Liver (tissue), 9 donors: ENCODE measurements around the gene COG7. TPM values are rescaled to one million over a fixed set of nuclear protein-coding genes. Genes with fewer than 3 reads are reported as not detected.

ENCODE experiments used
- DNase-seq: peaks from one replicate; pipeline ENCODE4 v3.0.0-alpha.2; 2017; ENCODE audit warnings: low spot score
- H3K27ac ChIP-seq, 2 donors: one replicate each; pipeline ENCODE4 v1.7.0; 2013; ENCODE audit warnings: inconsistent platforms in 2 of 2, low read length in 2 of 2, control low read depth in 1 of 2, low read depth in 1 of 2, mild to moderate bottlenecking in 1 of 2
- H3K27me3 ChIP-seq, 4 donors: one replicate each; pipeline versions ENCODE4 v1.6.1 to v1.7.0; 2013; ENCODE audit warnings: low read length in 3 of 4, inconsistent platforms in 1 of 4, mild to moderate bottlenecking in 1 of 4, moderate library complexity in 1 of 4; ENCODE audit not compliant: control insufficient read depth in 4 of 4, insufficient read depth in 4 of 4
- H3K36me3 ChIP-seq, 4 donors: one replicate each; pipeline versions ENCODE4 v1.6.1 to v1.7.0; 2013; ENCODE audit warnings: low read length in 3 of 4, mild to moderate bottlenecking in 3 of 4, low read depth in 1 of 4, moderate library complexity in 1 of 4; ENCODE audit not compliant: control insufficient read depth in 4 of 4, insufficient read depth in 3 of 4
- H3K4me1 ChIP-seq, 4 donors: one replicate each; pipeline versions ENCODE4 v1.6.1 to v1.7.0; 2013; ENCODE audit warnings: low read length in 3 of 4, mild to moderate bottlenecking in 3 of 4, moderate library complexity in 1 of 4; ENCODE audit not compliant: control insufficient read depth in 4 of 4, insufficient read depth in 4 of 4
- H3K4me3 ChIP-seq, 3 donors: one replicate each; pipeline versions ENCODE4 v1.6.1 to v1.7.0; 2013; ENCODE audit warnings: low read length in 3 of 3, control low read depth in 1 of 3, low read depth in 1 of 3, mild to moderate bottlenecking in 1 of 3
- H3K9ac ChIP-seq, 2 donors: one replicate each; pipeline ENCODE4 v1.7.0; 2013; ENCODE audit warnings: low read length in 2 of 2, mild to moderate bottlenecking in 2 of 2, moderate library complexity in 2 of 2, control low read depth in 1 of 2, low read depth in 1 of 2
- H3K9me3 ChIP-seq, 4 donors: one replicate each; pipeline versions ENCODE4 v1.6.1 to v1.7.0; 2013; ENCODE audit warnings: low read length in 3 of 4; ENCODE audit not compliant: control insufficient read depth in 4 of 4
- EGR1 ChIP-seq, 2 donors: IDR thresholded peaks; 2 replicates each; pipeline ENCODE4 v1.6.1; 2016 to 2018; ENCODE audit warnings: antibody characterized with exemption in 2 of 2, low read depth in 2 of 2
- FOXA2 ChIP-seq: IDR thresholded peaks from 2 replicates; pipeline ENCODE4 v1.6.1; 2016; ENCODE audit warnings: antibody characterized with exemption
- GABPA ChIP-seq, 2 donors: IDR thresholded peaks in 1 of 2; conservative IDR thresholded peaks in 1 of 2; 2 replicates each; pipeline ENCODE4 v1.6.1; 2016; ENCODE audit warnings: antibody characterized with exemption in 2 of 2, mild to moderate bottlenecking in 1 of 2, moderate library complexity in 1 of 2
- HNF4A ChIP-seq, 2 donors: conservative IDR thresholded peaks; 2 replicates each; pipeline ENCODE4 v1.6.1; 2016; ENCODE audit warnings: antibody characterized with exemption in 2 of 2, mild to moderate bottlenecking in 2 of 2
- HNF4G ChIP-seq: IDR thresholded peaks from 2 replicates; pipeline ENCODE4 v1.6.1; 2016; ENCODE audit warnings: antibody characterized with exemption
- JUND ChIP-seq, 2 donors: IDR thresholded peaks; 2 replicates each; pipeline ENCODE4 v1.6.1; 2016; ENCODE audit warnings: antibody characterized with exemption in 2 of 2
- NR2F2 ChIP-seq: IDR thresholded peaks from 2 replicates; pipeline ENCODE4 v1.6.1; 2016; ENCODE audit warnings: antibody characterized with exemption
- RAD21 ChIP-seq, 2 donors: IDR thresholded peaks; 2 replicates each; pipeline ENCODE4 v1.6.1; 2016; ENCODE audit warnings: antibody characterized with exemption in 2 of 2, mild to moderate bottlenecking in 2 of 2
- RXRA ChIP-seq, 2 donors: IDR thresholded peaks; 2 replicates each; pipeline ENCODE4 v1.6.1; 2017 to 2018; ENCODE audit warnings: antibody characterized with exemption in 2 of 2, mild to moderate bottlenecking in 1 of 2
- SP1 ChIP-seq: IDR thresholded peaks from 2 replicates; pipeline ENCODE4 v1.6.1; 2018; ENCODE audit warnings: antibody characterized with exemption, mild to moderate bottlenecking
- TAF1 ChIP-seq: conservative IDR thresholded peaks from 2 replicates; pipeline ENCODE4 v1.6.1; 2016; ENCODE audit warnings: antibody characterized with exemption, mild to moderate bottlenecking
- YY1 ChIP-seq: IDR thresholded peaks from 2 replicates; pipeline ENCODE4 v1.6.1; 2016; ENCODE audit warnings: antibody characterized with exemption, mild to moderate bottlenecking
- WGBS: extraction: QIAGEN DNeasy Blood & Tissue Kit; methylation state at CpG from one replicate; pipeline ENCODE4 v1.1.7; 2013; 5-methylcytosine and 5-hydroxymethylcytosine counted together
- polyA plus RNA-seq, 2 donors: library from polyadenylated mRNA; stranded (reverse) in 1 of 2; unstranded in 1 of 2; fragments of 200-250 nt in 1 of 2; fragments of >200 nt in 1 of 2; fragmentation: Nextera tagmentation in 1 of 2; extraction: Ambion mirVana in 1 of 2; gene quantifications; one replicate each; pipeline versions ENCODE4 v1.2.1 to v1.2.3, GENCODE V29; 2013 to 2015
- total RNA-seq, 2 donors: library from RNA; depleted of rRNA; stranded (reverse); fragments of >200 nt; gene quantifications; one replicate each; pipeline ENCODE4 v1.2.3, GENCODE V29; 2014
- TF ChIP-seq, protein P1 (sequence below): IDR thresholded peaks from 2 replicates; pipeline ENCODE4 v1.6.1; 2016; ENCODE audit warnings: antibody characterized with exemption
- TF ChIP-seq, protein P2 (sequence below): fragments of 150-350 bp; IDR thresholded peaks from 2 replicates; pipeline ENCODE4 v1.5.1; 2017; ENCODE audit warnings: improper control_type of control experiment, low read depth, low read length; ENCODE audit not compliant: missing input control
- TF ChIP-seq, protein P3 (sequence below): IDR thresholded peaks from 2 replicates; pipeline ENCODE4 v1.6.1; 2016; ENCODE audit warnings: antibody characterized with exemption
- TF ChIP-seq, protein P4 (sequence below): IDR thresholded peaks from 2 replicates; pipeline ENCODE4 v1.6.1; 2016; ENCODE audit warnings: antibody characterized with exemption, mild to moderate bottlenecking
- TF ChIP-seq, protein P5 (sequence below): IDR thresholded peaks from 2 replicates; pipeline ENCODE4 v1.6.1; 2016; ENCODE audit warnings: antibody characterized with exemption
- donor health status: healthy.
- donor health status: healthy.
- donor health status: healthy.
- donor health status: healthy.
- donor health status: healthy.

The COG7 gene
- total and polyA plus RNA-seq, 4 donors = 5.1 to 11.4 (median 6.6) TPM

DNA sequence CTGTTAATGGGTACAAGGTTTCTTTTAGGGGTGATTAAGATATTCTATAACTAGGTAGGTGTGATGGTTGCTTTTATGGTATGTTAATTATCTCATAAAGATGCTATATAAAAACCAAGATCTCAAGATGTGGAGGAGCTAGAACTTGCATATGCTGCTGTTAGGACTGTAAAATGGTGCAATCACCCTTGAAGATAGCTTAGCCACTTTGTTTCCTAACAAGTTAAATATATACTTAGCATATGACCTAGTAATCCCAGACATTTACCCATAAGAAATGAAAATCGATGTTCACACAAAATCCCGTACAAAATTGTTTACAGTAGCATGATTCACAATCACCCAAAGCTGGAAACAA, 32.2 kb upstream of the COG7 start:
- Histone ChIP-seq H3K9ac (no peak overlapping the region), H3K27ac (no peak overlapping the region), H3K9me3 (no peaks in the 10 kb centered on the region), H3K4me3 (no peak overlapping the region), H3K4me1 (no peaks in the 10 kb centered on the region), H3K27me3 (no peaks in the 10 kb centered on the region), H3K36me3 (peaks cover 19 to 90% (median 70%) of the 10 kb centered on the region in 4 donors)
- DNase-seq = no peak
- TF ChIP-seq, protein P1, sequence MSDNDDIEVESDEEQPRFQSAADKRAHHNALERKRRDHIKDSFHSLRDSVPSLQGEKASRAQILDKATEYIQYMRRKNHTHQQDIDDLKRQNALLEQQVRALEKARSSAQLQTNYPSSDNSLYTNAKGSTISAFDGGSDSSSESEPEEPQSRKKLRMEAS = no peak
- TF ChIP-seq NR2F2 (no peak), FOXA2 (no peak), EGR1 (IDR thresholded peaks at IDR 0.05; ENCODE audit: low read depth in 2 of 2) (no peak), SP1 (no peak), HNF4G (no peak), RXRA (IDR thresholded peaks at IDR 0.05) (no peak), JUND (IDR thresholded peaks at IDR 0.05) (no peak), RAD21 (IDR thresholded peaks at IDR 0.05) (no peak), GABPA (IDR thresholded peaks at IDR 0.05 in 1 of 2, conservative IDR thresholded peaks at IDR 0.05 in 1 of 2) (no peak), HNF4A (conservative IDR thresholded peaks at IDR 0.05) (no peak), YY1 (no peak), TAF1 (no peak)
- TF ChIP-seq, protein P2, sequence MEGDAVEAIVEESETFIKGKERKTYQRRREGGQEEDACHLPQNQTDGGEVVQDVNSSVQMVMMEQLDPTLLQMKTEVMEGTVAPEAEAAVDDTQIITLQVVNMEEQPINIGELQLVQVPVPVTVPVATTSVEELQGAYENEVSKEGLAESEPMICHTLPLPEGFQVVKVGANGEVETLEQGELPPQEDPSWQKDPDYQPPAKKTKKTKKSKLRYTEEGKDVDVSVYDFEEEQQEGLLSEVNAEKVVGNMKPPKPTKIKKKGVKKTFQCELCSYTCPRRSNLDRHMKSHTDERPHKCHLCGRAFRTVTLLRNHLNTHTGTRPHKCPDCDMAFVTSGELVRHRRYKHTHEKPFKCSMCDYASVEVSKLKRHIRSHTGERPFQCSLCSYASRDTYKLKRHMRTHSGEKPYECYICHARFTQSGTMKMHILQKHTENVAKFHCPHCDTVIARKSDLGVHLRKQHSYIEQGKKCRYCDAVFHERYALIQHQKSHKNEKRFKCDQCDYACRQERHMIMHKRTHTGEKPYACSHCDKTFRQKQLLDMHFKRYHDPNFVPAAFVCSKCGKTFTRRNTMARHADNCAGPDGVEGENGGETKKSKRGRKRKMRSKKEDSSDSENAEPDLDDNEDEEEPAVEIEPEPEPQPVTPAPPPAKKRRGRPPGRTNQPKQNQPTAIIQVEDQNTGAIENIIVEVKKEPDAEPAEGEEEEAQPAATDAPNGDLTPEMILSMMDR = no peak
- TF ChIP-seq, protein P3, sequence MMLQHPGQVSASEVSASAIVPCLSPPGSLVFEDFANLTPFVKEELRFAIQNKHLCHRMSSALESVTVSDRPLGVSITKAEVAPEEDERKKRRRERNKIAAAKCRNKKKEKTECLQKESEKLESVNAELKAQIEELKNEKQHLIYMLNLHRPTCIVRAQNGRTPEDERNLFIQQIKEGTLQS = no peak
- TF ChIP-seq, protein P4, sequence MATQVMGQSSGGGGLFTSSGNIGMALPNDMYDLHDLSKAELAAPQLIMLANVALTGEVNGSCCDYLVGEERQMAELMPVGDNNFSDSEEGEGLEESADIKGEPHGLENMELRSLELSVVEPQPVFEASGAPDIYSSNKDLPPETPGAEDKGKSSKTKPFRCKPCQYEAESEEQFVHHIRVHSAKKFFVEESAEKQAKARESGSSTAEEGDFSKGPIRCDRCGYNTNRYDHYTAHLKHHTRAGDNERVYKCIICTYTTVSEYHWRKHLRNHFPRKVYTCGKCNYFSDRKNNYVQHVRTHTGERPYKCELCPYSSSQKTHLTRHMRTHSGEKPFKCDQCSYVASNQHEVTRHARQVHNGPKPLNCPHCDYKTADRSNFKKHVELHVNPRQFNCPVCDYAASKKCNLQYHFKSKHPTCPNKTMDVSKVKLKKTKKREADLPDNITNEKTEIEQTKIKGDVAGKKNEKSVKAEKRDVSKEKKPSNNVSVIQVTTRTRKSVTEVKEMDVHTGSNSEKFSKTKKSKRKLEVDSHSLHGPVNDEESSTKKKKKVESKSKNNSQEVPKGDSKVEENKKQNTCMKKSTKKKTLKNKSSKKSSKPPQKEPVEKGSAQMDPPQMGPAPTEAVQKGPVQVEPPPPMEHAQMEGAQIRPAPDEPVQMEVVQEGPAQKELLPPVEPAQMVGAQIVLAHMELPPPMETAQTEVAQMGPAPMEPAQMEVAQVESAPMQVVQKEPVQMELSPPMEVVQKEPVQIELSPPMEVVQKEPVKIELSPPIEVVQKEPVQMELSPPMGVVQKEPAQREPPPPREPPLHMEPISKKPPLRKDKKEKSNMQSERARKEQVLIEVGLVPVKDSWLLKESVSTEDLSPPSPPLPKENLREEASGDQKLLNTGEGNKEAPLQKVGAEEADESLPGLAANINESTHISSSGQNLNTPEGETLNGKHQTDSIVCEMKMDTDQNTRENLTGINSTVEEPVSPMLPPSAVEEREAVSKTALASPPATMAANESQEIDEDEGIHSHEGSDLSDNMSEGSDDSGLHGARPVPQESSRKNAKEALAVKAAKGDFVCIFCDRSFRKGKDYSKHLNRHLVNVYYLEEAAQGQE = no peak
- TF ChIP-seq, protein P5, sequence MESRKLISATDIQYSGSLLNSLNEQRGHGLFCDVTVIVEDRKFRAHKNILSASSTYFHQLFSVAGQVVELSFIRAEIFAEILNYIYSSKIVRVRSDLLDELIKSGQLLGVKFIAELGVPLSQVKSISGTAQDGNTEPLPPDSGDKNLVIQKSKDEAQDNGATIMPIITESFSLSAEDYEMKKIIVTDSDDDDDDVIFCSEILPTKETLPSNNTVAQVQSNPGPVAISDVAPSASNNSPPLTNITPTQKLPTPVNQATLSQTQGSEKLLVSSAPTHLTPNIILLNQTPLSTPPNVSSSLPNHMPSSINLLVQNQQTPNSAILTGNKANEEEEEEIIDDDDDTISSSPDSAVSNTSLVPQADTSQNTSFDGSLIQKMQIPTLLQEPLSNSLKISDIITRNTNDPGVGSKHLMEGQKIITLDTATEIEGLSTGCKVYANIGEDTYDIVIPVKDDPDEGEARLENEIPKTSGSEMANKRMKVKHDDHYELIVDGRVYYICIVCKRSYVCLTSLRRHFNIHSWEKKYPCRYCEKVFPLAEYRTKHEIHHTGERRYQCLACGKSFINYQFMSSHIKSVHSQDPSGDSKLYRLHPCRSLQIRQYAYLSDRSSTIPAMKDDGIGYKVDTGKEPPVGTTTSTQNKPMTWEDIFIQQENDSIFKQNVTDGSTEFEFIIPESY = no peak
- 86% methylated on average over 2 of the region's 2 CpGs for WGBS
